DMS114 treated with DMSO at 0.1 percent for 48 hours (cell line): ENCODE results near the gene HOXA10.

ENCODE experiments used
- DNase-seq: peaks from one replicate; lab custom pipeline; 2025; ENCODE audit not compliant: unreplicated experiment; lab: John Stamatoyannopoulos, UW

Gene HOXA10

DNA sequence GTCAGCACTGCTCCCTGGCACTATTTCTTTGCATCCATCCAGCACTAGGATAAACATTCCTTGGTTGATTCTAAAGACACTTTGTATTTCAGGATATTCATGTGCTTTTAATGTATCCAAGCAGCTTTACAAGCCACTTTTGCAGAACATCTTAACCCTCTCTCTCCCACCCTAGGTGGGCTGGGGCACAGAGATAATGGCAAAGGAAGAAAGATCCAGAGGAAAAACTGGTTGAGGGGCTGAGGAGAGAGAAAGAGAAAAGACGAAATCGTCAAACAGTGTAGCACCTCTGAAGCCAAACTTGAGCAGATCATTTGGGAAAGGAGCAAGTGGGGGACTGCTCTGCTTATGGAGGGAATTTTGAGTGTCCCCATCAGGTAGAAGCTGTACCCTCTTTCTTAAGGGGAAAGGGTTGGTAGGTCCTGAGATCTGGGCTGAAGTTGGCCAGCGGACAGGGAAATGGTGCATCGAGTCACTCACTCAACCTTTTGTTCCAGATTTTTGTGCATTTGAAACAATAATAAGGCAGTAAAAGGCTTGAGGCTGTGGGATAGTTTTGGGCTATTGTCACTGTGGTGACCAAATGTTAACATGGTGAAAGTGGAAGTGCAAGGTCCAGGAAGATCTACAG, 30.0 kb upstream of the HOXA10 start:
- no peak for DNase-seq

DNA sequence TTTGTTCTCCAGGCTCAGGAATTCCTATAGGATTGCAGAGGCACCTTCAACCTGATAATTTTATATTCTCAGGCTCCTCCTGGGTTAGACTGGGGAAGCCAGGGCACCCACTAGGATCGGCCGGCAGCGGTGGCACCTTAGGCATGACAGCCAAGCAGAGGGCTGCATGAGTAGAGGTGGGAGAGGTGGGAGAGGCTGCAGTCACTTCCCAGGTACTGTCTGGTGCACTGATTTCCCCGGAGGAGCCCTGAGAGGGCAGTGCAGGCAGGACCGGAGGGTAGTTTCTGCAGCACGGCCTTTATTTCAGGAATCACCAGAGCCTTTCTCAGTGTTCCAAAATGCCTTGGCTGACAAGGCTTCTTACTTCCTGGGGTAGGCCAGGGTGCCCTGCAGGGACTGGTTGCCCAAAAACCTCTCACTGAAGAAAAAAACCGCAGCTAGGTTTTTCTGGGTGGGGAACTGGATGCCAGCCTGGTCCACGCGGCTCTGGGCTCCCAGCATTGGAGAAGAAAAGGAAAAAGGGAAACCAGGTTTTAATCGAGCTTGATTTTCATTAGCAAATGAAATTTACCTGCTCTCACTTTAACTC, 29.3 kb upstream of the HOXA10 start:
- no peak for DNase-seq

DNA sequence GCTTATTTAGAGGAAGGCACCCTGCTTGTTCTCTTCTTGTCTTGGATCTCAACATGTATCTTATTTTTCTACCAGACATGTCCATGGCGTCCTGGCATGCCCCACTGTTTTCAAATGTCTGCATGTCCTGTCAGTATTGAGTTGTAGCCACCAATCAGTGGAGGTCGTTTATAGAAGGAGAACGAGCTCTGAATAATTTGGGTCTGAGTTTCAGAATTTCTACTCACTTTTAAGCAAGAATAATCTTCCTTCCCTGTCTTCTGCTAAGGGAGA, 28.7 kb upstream of the HOXA10 start:
- DNase-seq = no peak

DNA sequence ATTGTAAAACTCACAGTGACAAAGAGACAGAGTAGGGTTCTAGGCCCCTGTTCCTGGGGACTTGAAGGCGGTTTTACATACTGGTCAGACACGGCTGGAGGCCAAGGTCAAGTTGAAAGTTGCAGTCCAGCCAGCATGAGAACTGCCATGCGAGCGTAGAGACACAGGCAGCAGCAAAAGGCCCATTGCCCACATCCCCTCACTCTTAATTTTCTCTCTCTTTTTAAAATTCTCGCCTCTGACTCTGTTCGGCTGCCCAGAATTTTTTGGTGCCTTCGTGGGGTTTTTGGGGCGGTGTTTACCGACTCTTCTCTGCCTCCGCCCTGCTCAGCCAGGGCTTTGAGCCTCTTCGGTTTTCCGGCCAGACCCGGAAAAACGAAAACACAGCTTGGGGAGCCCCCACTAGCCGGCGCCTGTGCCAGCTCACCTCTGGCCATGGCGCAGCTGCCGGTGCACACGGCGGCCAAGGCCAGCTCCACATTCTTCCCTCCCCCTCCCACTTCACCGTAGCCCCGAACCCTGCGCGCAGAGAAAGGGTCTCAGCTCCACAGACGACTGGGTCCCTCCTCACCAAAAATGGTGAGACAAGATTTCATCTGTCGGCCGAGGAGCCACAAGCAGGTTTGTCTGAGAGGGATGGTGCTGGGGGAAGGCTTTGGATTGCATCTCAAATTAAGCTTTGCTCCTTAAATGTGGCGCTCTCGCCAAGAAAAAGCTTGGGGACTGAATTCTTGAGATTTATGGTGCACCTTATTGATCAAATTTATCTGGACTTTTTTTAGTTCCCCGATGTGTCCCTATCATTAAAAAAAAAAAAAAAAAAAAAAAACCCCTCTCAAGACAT, 28.1 kb upstream of the HOXA10 start:
- DNase-seq = no peak

DNA sequence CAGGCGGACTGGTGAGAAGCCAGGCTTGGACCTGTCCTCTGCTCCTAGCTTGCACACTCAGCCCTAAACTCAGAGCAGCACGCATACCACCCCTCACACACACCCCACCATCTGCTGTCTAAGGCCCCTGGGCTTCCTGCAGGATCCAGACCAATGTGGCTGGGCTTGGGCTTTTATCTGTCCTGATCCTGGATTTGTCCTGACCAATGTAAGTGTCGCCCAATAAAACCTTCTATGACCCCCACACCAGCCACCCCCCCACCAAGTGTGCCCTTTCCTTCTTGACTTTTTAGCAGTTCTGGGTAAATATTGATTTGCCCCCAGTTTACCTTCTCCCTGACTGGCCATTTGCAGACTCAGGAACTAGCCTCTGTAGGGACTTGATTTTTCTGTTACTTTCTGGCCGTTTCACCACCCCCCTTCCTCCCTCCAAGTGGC, 27.5 kb upstream of the HOXA10 start:
- no peak for DNase-seq

DNA sequence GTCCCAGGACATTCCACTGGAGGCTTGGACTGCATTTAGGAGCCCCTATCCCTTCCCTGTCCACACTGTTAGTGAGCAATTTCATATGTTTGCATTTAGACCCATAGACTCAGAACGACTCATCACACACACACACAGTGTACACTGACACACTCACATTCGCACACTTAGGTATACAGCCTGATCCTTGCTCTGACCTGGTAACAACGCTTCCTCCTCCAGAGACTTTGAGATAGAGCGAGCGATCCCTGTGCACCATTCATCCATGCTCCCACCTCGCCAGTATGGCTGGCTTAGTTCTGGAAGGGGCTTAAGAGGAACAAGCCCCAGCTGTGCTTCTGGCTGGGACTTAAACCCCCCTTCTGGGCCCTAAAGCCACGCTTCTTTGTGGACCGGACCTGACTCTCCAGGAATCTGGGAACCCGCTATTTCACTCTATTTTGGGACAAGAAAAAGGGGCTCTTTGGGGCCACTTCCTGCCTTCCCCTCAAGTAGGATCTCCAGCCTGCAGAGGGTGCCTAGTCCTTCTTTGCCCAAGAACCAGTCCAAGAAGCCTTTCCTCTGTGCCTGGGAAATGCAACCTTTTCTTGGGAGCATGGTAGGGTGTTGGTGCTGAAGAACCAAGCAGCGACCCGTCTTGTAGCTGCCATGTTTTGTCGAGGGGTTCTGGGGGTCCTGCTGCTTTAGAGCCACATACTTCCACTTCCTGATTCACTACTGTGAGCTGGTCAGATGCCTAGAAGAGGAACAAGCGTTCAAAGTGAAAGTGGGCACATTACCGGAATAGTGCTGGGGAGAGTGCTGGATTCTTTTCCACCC, 26.9 kb upstream of the HOXA10 start:
- no peak for DNase-seq

DNA sequence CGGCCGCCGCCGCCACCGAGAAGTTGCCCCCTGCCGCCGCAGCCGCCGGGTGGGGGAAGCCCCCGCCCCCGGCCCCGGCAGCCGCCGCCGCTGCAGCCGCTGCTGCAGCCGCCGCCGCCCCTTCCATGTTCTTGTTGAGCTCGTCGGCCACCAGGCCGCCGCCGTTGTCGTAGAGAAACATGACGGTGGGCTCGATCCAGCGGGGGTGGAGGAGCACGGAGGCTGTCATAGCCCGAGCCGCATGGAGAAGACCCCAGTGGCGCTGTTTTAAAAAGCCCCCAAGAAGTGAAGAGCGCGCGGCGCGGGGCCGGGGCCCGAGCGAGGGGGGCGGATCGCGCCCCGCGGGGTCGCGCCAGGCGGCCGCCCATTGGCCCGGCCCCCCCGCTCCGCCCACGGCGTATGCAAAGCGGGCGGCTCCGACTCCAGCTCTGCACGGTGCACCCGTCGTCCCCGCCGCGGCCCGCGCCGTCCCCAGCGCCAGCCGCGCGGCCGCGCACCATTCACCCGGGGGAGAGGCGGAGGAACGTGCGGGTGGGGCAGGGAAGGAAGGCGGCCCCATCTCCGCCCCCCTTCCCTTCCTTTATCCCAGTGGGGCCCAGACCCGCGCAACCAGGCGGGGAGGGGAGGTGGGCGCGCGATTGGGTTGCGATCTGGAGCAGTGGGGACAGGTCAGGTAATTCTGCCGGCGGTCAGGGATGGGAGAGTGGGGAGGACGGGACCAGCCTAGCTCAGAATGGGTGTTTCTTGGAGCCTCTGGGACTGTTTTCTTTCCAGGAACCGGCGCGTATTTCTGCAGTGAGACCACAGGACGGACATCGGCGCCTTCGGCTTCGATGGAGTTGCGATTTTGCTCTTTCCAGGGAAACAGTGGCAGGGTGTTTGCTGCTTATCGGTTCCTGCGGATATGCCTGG, 26.0 kb upstream of the HOXA10 start, which contains the start of gene HOXA13:
Gene HOXA13 (minus strand): TSS at position 243 of the 912 bp plus-strand sequence. CDS start 14 bp downstream, at position 229.
- no peak for DNase-seq

DNA sequence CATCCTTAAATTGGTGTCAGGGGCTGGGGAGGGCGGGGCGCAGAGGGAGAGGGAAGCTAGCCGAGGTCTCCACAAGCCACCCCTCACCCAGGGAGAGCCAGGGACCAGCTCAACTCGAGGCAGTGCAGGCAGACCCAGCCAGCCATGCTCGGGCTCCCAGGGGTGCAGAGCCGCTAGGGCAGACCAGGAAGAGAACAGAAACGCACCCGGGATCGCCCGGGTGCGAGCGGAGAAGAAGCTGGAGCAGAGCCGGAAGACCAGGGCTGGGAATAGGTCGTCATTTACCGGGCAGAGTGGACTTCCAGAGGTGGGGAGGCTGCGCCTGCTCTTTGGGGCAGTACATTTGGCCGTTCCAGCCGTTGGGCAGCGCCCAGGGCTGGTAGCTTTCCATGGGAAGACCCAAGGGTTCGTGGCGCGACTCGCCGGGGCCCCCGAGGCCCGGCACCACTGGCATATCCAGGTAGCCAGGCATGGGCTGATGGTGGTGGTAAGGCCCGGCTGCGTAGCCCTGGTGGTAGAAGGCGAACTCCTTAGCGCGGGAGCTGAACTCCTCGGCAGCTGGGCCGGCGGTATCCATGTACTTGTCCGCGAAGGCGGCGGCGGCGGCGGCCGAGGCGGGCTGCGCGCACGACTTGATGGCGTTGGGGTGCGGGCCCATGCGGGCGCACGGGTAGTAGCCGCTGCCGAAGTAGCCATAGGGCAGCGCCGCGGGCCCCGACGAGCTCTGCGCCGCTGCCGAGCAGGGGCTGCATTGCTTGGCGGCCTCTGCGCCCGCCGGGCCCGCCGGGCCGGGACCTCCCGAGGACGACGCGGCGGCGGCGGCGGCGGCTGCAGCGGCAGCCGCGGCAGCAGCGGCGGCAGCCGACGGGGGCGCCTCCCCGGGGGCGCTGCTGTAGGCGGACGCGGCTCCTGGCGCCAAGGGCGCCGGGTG, 25.0 kb upstream of the HOXA10 start:
- no peak for DNase-seq

DNA sequence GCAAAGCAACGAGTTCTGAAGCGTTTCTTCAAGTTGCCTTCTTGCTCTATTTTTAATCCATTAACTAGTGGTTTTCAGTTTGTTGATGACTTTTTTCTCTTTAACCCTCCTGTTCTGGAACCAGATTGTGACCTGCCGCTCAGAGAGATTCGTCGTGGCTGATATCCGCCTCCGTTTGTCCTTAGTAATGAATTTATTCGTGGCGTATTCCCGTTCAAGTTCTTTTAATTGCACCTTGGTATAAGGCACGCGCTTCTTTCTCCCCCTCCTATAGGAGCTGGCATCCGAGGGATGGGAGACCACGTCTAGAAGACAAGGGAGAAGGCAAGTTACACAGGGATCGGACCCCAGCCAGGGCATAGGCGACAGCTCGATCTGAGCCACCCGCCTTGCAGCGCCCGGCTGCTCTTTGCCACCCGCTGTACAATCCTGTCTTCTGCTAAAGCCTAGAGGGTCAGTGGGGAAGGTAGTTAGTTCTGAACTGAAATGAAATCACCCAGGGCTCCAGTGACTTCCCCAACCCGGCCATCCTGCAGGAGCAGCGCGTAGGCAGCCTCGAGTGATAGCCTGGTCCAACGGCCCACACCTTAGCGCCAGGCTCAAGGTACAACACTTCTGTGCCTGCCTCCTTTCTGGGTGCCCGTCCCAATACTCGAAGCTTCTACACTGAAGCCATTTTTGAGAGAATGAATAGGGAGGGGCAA, 24.2 kb upstream of the HOXA10 start:
- no peak for DNase-seq

DNA sequence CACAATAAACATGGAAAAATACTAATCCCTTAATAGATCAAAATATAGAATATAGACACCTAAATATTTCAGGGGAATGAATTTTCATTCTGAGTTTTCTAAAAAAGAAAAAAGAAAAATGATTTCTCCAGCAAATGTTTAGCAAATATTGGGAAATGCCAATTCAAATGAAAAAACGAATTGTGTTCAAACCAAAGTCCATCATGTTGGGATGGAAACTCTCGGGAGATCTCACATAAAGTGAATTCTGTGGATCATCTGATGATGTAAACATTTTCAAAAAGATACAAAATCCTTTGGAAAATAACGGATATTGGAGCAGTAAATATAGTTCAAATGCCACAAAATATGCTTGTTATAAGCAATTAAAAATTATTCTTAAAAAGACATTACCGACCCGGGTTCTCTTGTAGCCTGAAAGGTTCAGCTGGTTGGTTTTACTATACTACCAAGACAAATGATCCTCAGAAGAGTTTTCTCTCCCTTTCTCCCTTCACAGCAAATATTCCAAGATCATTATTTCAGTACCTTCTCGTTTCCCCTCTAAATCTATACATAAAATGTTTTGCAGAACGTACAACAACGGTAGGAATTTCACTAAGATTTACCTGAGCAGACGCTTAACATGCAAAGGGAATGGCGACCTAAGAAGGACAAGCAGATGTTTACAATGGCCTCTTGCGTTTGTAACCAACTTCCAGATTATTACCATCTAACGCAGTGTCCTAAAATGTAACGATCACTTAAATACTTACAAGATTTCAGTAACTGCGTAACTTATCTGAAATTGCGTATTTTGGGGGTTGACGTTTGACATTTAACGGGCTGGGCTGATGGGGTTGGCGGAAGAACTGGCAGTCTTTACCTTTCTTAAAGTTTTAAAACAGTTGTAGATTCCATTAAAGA, 23.3 kb upstream of the HOXA10 start:
- DNase-seq = no peak

DNA sequence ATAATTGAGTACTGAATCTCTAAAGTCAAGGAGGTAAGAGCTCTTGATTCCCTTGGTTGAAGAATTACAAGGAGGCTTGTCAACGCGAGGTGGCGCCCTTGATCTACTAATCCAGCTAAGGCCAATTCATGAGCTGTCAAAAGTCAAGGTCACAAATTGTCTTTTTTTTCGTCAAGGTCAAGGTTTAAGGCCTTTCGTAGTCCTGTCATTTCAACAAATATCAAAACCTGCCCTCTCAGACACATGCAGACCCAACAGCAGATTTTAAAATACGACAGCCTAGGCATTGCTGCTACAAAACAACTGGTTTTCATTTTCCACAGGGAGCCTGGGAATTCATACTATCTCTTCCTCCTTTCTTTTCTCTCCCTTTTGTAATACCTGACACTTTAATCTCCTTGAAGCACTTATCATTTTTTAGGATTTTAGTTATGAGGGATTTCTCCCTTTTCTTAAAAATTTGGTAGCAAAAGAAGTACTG, 22.2 kb upstream of the HOXA10 start:
- peak; percentile 74 for DNase-seq

DNA sequence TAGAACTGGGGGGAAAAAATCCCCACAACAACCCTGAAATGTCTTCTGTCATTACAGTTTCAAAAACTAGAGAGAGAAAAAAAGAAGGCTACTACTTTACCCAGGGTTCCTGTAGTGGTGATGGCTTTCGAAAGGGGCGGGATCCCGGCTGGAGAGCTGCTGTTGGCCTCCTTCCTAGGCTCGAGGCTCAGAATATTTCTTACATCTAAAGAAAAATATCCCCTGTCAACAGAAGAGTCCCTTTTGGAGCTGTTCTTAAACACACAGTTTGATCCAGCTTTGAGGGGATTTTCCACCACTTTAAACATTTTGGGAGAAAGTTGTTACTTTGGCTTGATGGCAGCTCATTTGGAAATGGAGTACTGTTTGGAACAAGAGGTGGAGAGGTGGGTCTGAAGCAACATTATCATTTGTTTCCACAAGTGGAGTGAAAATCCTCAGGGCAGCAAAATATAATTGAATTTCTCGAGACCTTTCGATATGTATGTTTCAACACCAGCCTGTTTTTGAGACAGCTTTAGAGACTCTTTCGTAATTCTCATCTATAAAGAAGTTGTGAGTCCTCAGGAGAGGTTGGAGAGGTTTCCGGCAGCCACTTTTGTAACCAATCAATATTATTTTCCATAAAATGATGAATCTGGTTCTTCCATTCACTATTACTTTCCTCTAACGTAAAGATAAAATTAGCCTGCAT, 20.7 kb upstream of the HOXA10 start:
- DNase-seq = no peak

DNA sequence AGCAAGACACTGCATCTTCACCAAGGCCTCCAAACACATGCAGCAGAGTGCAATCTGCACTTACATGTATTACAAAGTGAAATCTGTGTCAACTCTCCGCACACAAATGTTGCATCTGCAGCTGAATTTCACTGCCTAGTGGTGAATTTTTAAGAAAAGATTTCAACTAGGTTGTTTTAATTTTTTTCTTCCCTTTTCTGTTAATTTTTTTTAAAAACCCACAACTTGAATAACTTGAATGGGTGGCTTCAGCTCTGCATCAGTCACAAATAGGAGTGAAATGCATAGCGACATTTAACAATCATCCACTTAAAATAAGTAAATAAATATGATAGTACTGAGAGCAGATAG, 19.9 kb upstream of the HOXA10 start:
- no peak for DNase-seq

DNA sequence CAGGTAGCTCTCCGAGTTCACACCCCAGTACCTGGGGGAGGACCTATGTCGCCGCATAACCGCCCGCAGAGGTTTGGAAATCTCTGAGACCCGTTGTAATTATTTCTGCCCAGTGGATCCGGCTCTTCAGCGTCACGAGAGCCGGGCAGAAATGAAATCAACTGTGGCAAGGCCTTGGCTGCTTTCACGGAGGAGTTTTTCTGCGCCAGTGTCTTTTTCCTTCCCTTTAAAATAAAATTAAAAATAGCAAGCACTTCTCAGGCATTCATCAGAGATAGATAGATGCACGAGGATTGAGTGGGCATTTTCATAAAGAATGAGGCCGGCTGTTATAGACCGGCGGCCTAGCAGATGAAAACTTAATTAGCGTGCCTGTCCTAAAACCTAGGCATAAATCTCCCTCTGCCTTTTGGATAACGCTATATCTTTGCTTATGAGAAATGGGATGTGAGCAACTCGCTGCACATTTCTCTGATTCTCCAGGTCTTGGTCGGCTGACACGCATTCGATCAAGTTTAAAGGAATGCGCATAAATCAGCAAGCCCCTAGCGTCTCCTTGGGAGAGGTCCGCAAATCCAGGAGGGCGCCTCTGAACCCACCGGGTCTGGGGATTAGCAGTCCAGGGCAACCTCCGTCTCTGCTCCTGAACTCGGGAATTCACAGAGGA, 19.3 kb upstream of the HOXA10 start:
- no peak for DNase-seq

DNA sequence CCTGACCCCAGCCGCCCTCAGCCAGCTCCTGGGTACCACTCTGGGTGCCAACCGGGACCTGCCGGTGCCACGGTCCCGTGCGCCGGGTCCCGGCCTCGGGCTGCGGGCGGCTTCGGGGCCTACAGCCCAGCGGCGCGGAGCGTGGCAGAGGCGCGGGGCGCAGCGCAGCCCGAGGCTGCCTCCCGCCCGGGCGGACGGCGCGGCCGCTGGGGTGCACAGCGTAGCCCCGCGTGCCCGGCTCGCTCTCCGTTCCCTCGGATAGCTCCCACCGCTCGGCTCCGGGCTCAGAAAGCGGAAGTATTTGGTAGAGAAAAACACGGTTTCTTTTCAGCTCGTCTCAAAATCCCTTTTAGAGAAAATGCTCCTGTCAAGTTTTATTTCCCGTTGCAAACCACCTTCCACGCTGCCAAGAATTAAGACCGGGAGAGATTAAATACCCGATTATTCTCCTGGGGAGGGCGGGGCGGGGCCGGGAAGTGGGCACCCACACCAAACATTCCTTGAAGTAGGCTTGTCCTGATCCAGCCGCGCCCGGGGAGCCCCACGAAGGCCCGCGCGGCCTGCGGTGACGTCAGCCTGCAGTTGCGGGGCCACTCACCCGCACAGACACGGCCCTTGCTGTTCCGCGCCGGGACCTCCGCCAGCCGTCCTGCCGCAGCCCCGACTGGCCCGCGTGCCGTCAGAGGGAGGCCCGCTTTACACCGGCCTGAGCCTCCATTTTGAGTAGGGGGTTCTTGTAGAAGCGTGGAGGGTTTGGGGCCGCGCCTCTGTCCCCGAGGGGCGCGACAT, 18.6 kb upstream of the HOXA10 start:
- DNase-seq = no peak
